Measurements from ENCODE around the gene HS6ST2. TPM values are rescaled to one million over a fixed set of nuclear protein-coding genes. Genes with fewer than 3 reads are reported as not detected.

Gene HS6ST2
- total and polyA plus RNA-seq, 7 experiments from 2014 or later, result 0.15 TPM; not detected in 6

DNA sequence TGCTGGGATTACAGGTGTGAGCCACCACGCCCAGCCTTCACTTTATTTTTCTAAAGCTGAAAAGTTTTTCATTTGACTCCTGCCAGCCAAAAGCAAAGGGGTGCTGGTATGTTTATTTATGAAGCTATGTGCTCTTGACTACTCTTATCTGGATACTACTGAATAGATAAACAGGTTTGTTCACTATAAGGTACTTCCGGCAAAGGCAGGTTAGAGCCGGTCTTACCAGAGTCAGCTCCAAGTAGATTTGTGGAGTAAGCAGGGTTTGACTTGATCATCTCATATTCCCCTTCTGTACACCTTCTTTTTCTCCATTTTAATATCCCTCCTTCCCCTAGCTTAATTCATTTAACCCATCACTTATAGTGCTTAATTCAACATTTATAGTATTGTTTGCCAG, 294.2 kb downstream of the HS6ST2 start:
- POLR2A ChIA-PET, result no interaction called here
- H3K4me3 Mint-ChIP-seq, result no peak overlapping the region

DNA sequence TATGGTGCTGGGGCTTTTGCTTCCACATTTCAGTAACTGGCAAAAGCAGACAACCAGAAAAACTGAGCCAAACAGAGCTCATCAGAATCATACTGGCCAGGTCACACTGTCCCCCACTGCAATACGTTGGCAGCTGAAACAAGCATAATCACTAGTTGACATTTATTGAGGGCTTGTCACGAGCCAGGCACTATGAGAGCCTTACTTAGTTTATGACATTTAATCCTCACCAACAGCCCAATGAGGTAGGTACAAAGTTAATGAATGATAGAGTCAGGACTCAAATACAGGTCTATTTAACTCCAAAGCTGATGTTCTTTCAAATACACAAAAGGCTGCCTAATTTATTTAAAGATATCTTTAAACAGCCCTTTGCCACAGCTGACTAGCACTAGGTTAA, 295.6 kb downstream of the HS6ST2 start:
- ATAC-seq (no peak), DNase-seq (no peak)
- Histone ChIP-seq H3K4me1 (ENCODE audit: control insufficient read depth in 2 of 2, insufficient read depth in 2 of 2, low read length in 2 of 2) (no peaks in the 10 kb centered on the region), H3K36me3 (ENCODE audit: control insufficient read depth in 2 of 3, insufficient read depth in 3 of 3, low read length in 3 of 3) (no peaks in the 10 kb centered on the region), H3K27ac (ENCODE audit: low read depth, low read length) (no peak overlapping the region), H3K4me3 (ENCODE audit: low read length) (no peak overlapping the region), H3K27me3 (ENCODE audit: control insufficient read depth in 2 of 2, insufficient read depth in 2 of 2, low read length in 2 of 2) (no peaks in the 10 kb centered on the region), H3K9me3 (ENCODE audit: control insufficient read depth in 2 of 3, low read length in 3 of 3) (no peaks in the 10 kb centered on the region)
- ChIA-PET CTCF (no interaction called here), POLR2A (no interaction called here)
- no peaks in the 10 kb centered on the region for H3K4me1 Mint-ChIP-seq
- intact Hi-C loops (cut with micrococcal nuclease), result no loop called here
- no peaks in the 10 kb centered on the region for H3K9me3 Mint-ChIP-seq
- H3K27ac Mint-ChIP-seq, result no peak overlapping the region
- H3K4me3 Mint-ChIP-seq, result no peak overlapping the region
- no peaks in the 10 kb centered on the region for H3K36me3 Mint-ChIP-seq
- peaks cover 0 to 4% (median 0%) of the 10 kb centered on the region in 5 donors for H3K27me3 Mint-ChIP-seq

More for the DNA sequence above, 294.2 kb downstream of the HS6ST2 start:
- Mint-ChIP-seq H3K4me1 (no peaks in the 10 kb centered on the region), H3K9me3 (no peaks in the 10 kb centered on the region), H3K27me3 (peaks cover 0 to 6% (median 4%) of the 10 kb centered on the region in 5 donors), H3K27ac (no peak overlapping the region), H3K36me3 (no peaks in the 10 kb centered on the region)
- ATAC-seq (no peak), DNase-seq (no peak)
- Histone ChIP-seq H3K27ac (ENCODE audit: low read depth, low read length) (no peak overlapping the region), H3K4me1 (ENCODE audit: control insufficient read depth in 2 of 2, insufficient read depth in 2 of 2, low read length in 2 of 2) (no peaks in the 10 kb centered on the region), H3K36me3 (ENCODE audit: control insufficient read depth in 2 of 3, insufficient read depth in 3 of 3, low read length in 3 of 3) (no peaks in the 10 kb centered on the region), H3K9me3 (ENCODE audit: control insufficient read depth in 2 of 3, low read length in 3 of 3) (no peaks in the 10 kb centered on the region), H3K27me3 (ENCODE audit: control insufficient read depth in 2 of 2, insufficient read depth in 2 of 2, low read length in 2 of 2) (no peaks in the 10 kb centered on the region), H3K4me3 (ENCODE audit: low read length) (no peak overlapping the region)
- intact Hi-C loops (cut with micrococcal nuclease), result no loop called here
- CTCF ChIA-PET, result no interaction called here

GRCh38 chrX:132657876-132658275, 300.6 kb downstream of the HS6ST2 start:
- Mint-ChIP-seq H3K36me3 (no peaks in the 10 kb centered on the region), H3K4me3 (no peak overlapping the region), H3K9me3 (peaks cover 0 to 2% (median 0%) of the 10 kb centered on the region in 11 donors), H3K4me1 (no peaks in the 10 kb centered on the region), H3K27me3 (peaks cover 0 to 2% (median 0%) of the 10 kb centered on the region in 5 donors), H3K27ac (no peak overlapping the region)
- Histone ChIP-seq H3K36me3 (ENCODE audit: control insufficient read depth in 2 of 3, insufficient read depth in 3 of 3, low read length in 3 of 3) (no peaks in the 10 kb centered on the region), H3K4me3 (ENCODE audit: low read length) (no peak overlapping the region), H3K27ac (ENCODE audit: low read depth, low read length) (no peak overlapping the region), H3K4me1 (ENCODE audit: control insufficient read depth in 2 of 2, insufficient read depth in 2 of 2, low read length in 2 of 2) (no peaks in the 10 kb centered on the region), H3K27me3 (ENCODE audit: control insufficient read depth in 2 of 2, insufficient read depth in 2 of 2, low read length in 2 of 2) (no peaks in the 10 kb centered on the region), H3K9me3 (ENCODE audit: control insufficient read depth in 2 of 3, low read length in 3 of 3) (no peaks in the 10 kb centered on the region)
- no peak for DNase-seq
- ChIA-PET POLR2A (no interaction called here), CTCF (no interaction called here)
- intact Hi-C loops (cut with micrococcal nuclease), result no loop called here
- no peak for ATAC-seq

GRCh38 chrX:132652871-132653270, 305.6 kb downstream of the HS6ST2 start:
- no peak for ATAC-seq
- H3K27ac ChIP-seq (ENCODE audit: low read depth, low read length), result no peak overlapping the region
- no peak overlapping the region for H3K4me3 Mint-ChIP-seq
- POLR2A ChIA-PET, result no interaction called here
- H3K4me1 Mint-ChIP-seq, result peaks cover 0 to 2% (median 0%) of the 10 kb centered on the region in 7 donors
- intact Hi-C loops (cut with micrococcal nuclease), result no loop called here
- CTCF ChIA-PET, result no interaction called here
- no peaks in the 10 kb centered on the region for H3K36me3 ChIP-seq (ENCODE audit: control insufficient read depth in 2 of 3, insufficient read depth in 3 of 3, low read length in 3 of 3)
- no peaks in the 10 kb centered on the region for H3K4me1 ChIP-seq (ENCODE audit: control insufficient read depth in 2 of 2, insufficient read depth in 2 of 2, low read length in 2 of 2)
- H3K4me3 ChIP-seq (ENCODE audit: low read length), result no peak overlapping the region
- peaks cover 0 to 2% (median 0%) of the 10 kb centered on the region in 11 donors for H3K9me3 Mint-ChIP-seq
- no peak for DNase-seq
- H3K27me3 ChIP-seq (ENCODE audit: control insufficient read depth in 2 of 2, insufficient read depth in 2 of 2, low read length in 2 of 2), result no peaks in the 10 kb centered on the region
- H3K36me3 Mint-ChIP-seq, result no peaks in the 10 kb centered on the region
- H3K27ac Mint-ChIP-seq, result no peak overlapping the region
- H3K9me3 ChIP-seq (ENCODE audit: control insufficient read depth in 2 of 3, low read length in 3 of 3), result no peaks in the 10 kb centered on the region
- peaks cover 0 to 2% (median 0%) of the 10 kb centered on the region in 5 donors for H3K27me3 Mint-ChIP-seq

GRCh38 chrX:132651421-132652086, 306.9 kb downstream of the HS6ST2 start:
- peaks cover 0 to 2% (median 0%) of the 10 kb centered on the region in 5 donors for H3K27me3 Mint-ChIP-seq
- Histone ChIP-seq H3K27me3 (ENCODE audit: control insufficient read depth in 2 of 2, insufficient read depth in 2 of 2, low read length in 2 of 2) (no peaks in the 10 kb centered on the region), H3K36me3 (ENCODE audit: control insufficient read depth in 2 of 3, insufficient read depth in 3 of 3, low read length in 3 of 3) (no peaks in the 10 kb centered on the region), H3K4me1 (ENCODE audit: control insufficient read depth in 2 of 2, insufficient read depth in 2 of 2, low read length in 2 of 2) (no peaks in the 10 kb centered on the region), H3K9me3 (ENCODE audit: control insufficient read depth in 2 of 3, low read length in 3 of 3) (no peaks in the 10 kb centered on the region), H3K4me3 (ENCODE audit: low read length) (no peak overlapping the region), H3K27ac (ENCODE audit: low read depth, low read length) (no peak overlapping the region)
- intact Hi-C loops (cut with micrococcal nuclease), result no loop called here
- ATAC-seq (no peak), DNase-seq (no peak)
- no peaks in the 10 kb centered on the region for H3K36me3 Mint-ChIP-seq
- CTCF ChIA-PET, result no interaction called here
- H3K9me3 Mint-ChIP-seq, result no peaks in the 10 kb centered on the region
- POLR2A ChIA-PET, result no interaction called here
- no peak overlapping the region for H3K27ac Mint-ChIP-seq
- H3K4me3 Mint-ChIP-seq, result no peak overlapping the region
- H3K4me1 Mint-ChIP-seq, result peaks cover 0 to 2% (median 0%) of the 10 kb centered on the region in 7 donors

GRCh38 chrX:132648895-132649294, 309.5 kb downstream of the HS6ST2 start:
- no peaks in the 10 kb centered on the region for H3K4me1 ChIP-seq (ENCODE audit: control insufficient read depth in 2 of 2, insufficient read depth in 2 of 2, low read length in 2 of 2)
- CTCF ChIA-PET, result no interaction called here
- H3K4me3 ChIP-seq (ENCODE audit: low read length), result no peak overlapping the region
- Mint-ChIP-seq H3K36me3 (no peaks in the 10 kb centered on the region), H3K27ac (no peak overlapping the region), H3K27me3 (no peaks in the 10 kb centered on the region), H3K4me1 (peaks cover 0 to 2% (median 0%) of the 10 kb centered on the region in 7 donors), H3K4me3 (no peak overlapping the region), H3K9me3 (no peaks in the 10 kb centered on the region)
- H3K36me3 ChIP-seq (ENCODE audit: control insufficient read depth in 2 of 3, insufficient read depth in 3 of 3, low read length in 3 of 3), result no peaks in the 10 kb centered on the region
- no peaks in the 10 kb centered on the region for H3K9me3 ChIP-seq (ENCODE audit: control insufficient read depth in 2 of 3, low read length in 3 of 3)
- no peaks in the 10 kb centered on the region for H3K27me3 ChIP-seq (ENCODE audit: control insufficient read depth in 2 of 2, insufficient read depth in 2 of 2, low read length in 2 of 2)
- no peak for ATAC-seq
- H3K27ac ChIP-seq (ENCODE audit: low read depth, low read length), result no peak overlapping the region
- POLR2A ChIA-PET, result no interaction called here
- intact Hi-C loops (cut with micrococcal nuclease), result no loop called here
- no peak for DNase-seq

DNA sequence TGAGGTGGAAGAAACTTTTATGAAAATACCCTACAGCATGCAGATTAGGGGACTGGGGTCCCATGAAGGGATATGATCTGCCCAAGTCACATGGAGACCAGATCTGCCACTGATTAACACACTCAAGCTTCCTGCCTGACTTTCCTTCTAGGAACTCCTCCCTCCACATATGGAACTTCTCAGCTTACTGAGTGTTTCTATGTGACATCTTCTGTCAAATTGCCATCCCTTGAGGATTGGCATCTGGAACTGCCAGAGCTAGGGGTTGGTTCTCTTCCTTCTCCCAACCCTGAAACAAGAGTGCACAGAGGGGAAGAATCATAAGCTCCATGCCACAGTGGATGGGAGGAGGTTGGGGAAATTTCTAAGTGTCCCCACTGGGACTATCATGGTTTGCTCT, 319.0 kb downstream of the HS6ST2 start:
- ATAC-seq, result no peak
- H3K27me3 ChIP-seq (ENCODE audit: control insufficient read depth in 2 of 2, insufficient read depth in 2 of 2, low read length in 2 of 2), result no peaks in the 10 kb centered on the region
- H3K4me3 ChIP-seq (ENCODE audit: low read length), result no peak overlapping the region
- no peak for DNase-seq
- ChIA-PET CTCF (no interaction called here), POLR2A (no interaction called here)
- Mint-ChIP-seq H3K4me3 (no peak overlapping the region), H3K4me1 (no peaks in the 10 kb centered on the region), H3K27ac (no peak overlapping the region), H3K27me3 (peaks cover 0 to 2% (median 0%) of the 10 kb centered on the region in 5 donors), H3K36me3 (no peaks in the 10 kb centered on the region), H3K9me3 (no peaks in the 10 kb centered on the region)
- intact Hi-C loops (cut with micrococcal nuclease), result no loop called here
- no peaks in the 10 kb centered on the region for H3K9me3 ChIP-seq (ENCODE audit: control insufficient read depth in 2 of 3, low read length in 3 of 3)
- no peaks in the 10 kb centered on the region for H3K36me3 ChIP-seq (ENCODE audit: control insufficient read depth in 2 of 3, insufficient read depth in 3 of 3, low read length in 3 of 3)
- H3K27ac ChIP-seq (ENCODE audit: low read depth, low read length), result no peak overlapping the region
- H3K4me1 ChIP-seq (ENCODE audit: control insufficient read depth in 2 of 2, insufficient read depth in 2 of 2, low read length in 2 of 2), result no peaks in the 10 kb centered on the region

Measured in naive thymus-derived CD4-positive, alpha-beta T cell (primary cell).